ENCODE measurements around the gene IGFBP7. TPM values are rescaled to one million over a fixed set of nuclear protein-coding genes. Genes with fewer than 3 reads are reported as not detected.

IGFBP7 gene
- polyA plus RNA-seq, 1 donor: 90.4 TPM

GRCh38 chr4:57043347-57044251 is 66.6 kb downstream of the IGFBP7 start:
- no peaks in the 10 kb centered on the region for H3K9me3 ChIP-seq (ENCODE audit: control insufficient read depth, low read depth, low read length)
- WGBS (ENCODE audit: insufficient coverage, low lambda C conversion rate): no CpG with 5 or more reads among the region's 6 CpGs
- H3K4me1 ChIP-seq (ENCODE audit: control insufficient read depth, insufficient read depth, low read length): no peaks in the 10 kb centered on the region
- no peak overlapping the region for H3K4me3 ChIP-seq (ENCODE audit: low read length)
- peak overlapping the region; percentile 23 for H3K27ac ChIP-seq (ENCODE audit: low read length)
- H3K27me3 ChIP-seq (ENCODE audit: control insufficient read depth, insufficient read depth, low read length): peaks cover 4% of the 10 kb centered on the region
- peak in 1 of 2 donors; percentile 27 for DNase-seq
- no peaks in the 10 kb centered on the region for H3K36me3 ChIP-seq (ENCODE audit: control insufficient read depth, insufficient read depth, low read length)

- Histone ChIP-seq H3K36me3 (ENCODE audit: control insufficient read depth, insufficient read depth, low read length) (no peaks in the 10 kb centered on the region), H3K9me3 (ENCODE audit: control insufficient read depth, low read depth, low read length) (no peaks in the 10 kb centered on the region), H3K4me1 (ENCODE audit: control insufficient read depth, insufficient read depth, low read length) (no peaks in the 10 kb centered on the region), H3K27me3 (ENCODE audit: control insufficient read depth, insufficient read depth, low read length) (peaks cover 7% of the 10 kb centered on the region), H3K4me3 (ENCODE audit: low read length) (no peak overlapping the region), H3K27ac (ENCODE audit: low read length) (no peak overlapping the region)
- WGBS (ENCODE audit: insufficient coverage, low lambda C conversion rate): no CpG with 5 or more reads among the region's 5 CpGs
- DNase-seq: no peak
These were observed 67.4 kb downstream of the IGFBP7 start for GRCh38 chr4:57042711-57043169.

GRCh38 chr4:57041020-57041419 is 69.2 kb downstream of the IGFBP7 start:
- no peak for DNase-seq
- no peaks in the 10 kb centered on the region for H3K4me1 ChIP-seq (ENCODE audit: control insufficient read depth, insufficient read depth, low read length)
- WGBS (ENCODE audit: insufficient coverage, low lambda C conversion rate): 78% methylated on average over 1 of the region's 1 CpG
- H3K27me3 ChIP-seq (ENCODE audit: control insufficient read depth, insufficient read depth, low read length): peaks cover 9% of the 10 kb centered on the region
- no peak overlapping the region for H3K27ac ChIP-seq (ENCODE audit: low read length)
- H3K36me3 ChIP-seq (ENCODE audit: control insufficient read depth, insufficient read depth, low read length): no peaks in the 10 kb centered on the region
- H3K9me3 ChIP-seq (ENCODE audit: control insufficient read depth, low read depth, low read length): no peaks in the 10 kb centered on the region
- no peak overlapping the region for H3K4me3 ChIP-seq (ENCODE audit: low read length)

GRCh38 chr4:57040510-57040909 is 69.7 kb downstream of the IGFBP7 start:
- Histone ChIP-seq H3K36me3 (ENCODE audit: control insufficient read depth, insufficient read depth, low read length) (no peaks in the 10 kb centered on the region), H3K9me3 (ENCODE audit: control insufficient read depth, low read depth, low read length) (no peaks in the 10 kb centered on the region), H3K27ac (ENCODE audit: low read length) (no peak overlapping the region), H3K27me3 (ENCODE audit: control insufficient read depth, insufficient read depth, low read length) (peaks cover 9% of the 10 kb centered on the region), H3K4me3 (ENCODE audit: low read length) (no peak overlapping the region), H3K4me1 (ENCODE audit: control insufficient read depth, insufficient read depth, low read length) (no peaks in the 10 kb centered on the region)
- no peak for DNase-seq
- no CpG with 5 or more reads among the region's 6 CpGs for WGBS (ENCODE audit: insufficient coverage, low lambda C conversion rate)

- H3K4me3 ChIP-seq (ENCODE audit: low read length): no peak overlapping the region
- no peak for DNase-seq
- H3K27ac ChIP-seq (ENCODE audit: low read length): no peak overlapping the region
- no peaks in the 10 kb centered on the region for H3K9me3 ChIP-seq (ENCODE audit: control insufficient read depth, low read depth, low read length)
- H3K4me1 ChIP-seq (ENCODE audit: control insufficient read depth, insufficient read depth, low read length): no peaks in the 10 kb centered on the region
- no peaks in the 10 kb centered on the region for H3K36me3 ChIP-seq (ENCODE audit: control insufficient read depth, insufficient read depth, low read length)
- WGBS (ENCODE audit: insufficient coverage, low lambda C conversion rate): no CpG with 5 or more reads among the region's 2 CpGs
- peaks cover 9% of the 10 kb centered on the region for H3K27me3 ChIP-seq (ENCODE audit: control insufficient read depth, insufficient read depth, low read length)
These were observed 70.8 kb downstream of the IGFBP7 start for GRCh38 chr4:57039345-57039744.

- Histone ChIP-seq H3K36me3 (ENCODE audit: control insufficient read depth, insufficient read depth, low read length) (peaks cover 1% of the 10 kb centered on the region), H3K4me1 (ENCODE audit: control insufficient read depth, insufficient read depth, low read length) (no peaks in the 10 kb centered on the region), H3K27ac (ENCODE audit: low read length) (no peak overlapping the region), H3K4me3 (ENCODE audit: low read length) (no peak overlapping the region), H3K9me3 (ENCODE audit: control insufficient read depth, low read depth, low read length) (no peaks in the 10 kb centered on the region), H3K27me3 (ENCODE audit: control insufficient read depth, insufficient read depth, low read length) (peaks cover 9% of the 10 kb centered on the region)
- WGBS (ENCODE audit: insufficient coverage, low lambda C conversion rate): no CpG with 5 or more reads among the region's 15 CpGs
- DNase-seq: peak; percentile 21 to 43
These were observed 72.1 kb downstream of the IGFBP7 start for GRCh38 chr4:57037982-57038604.

GRCh38 chr4:57034520-57034919 is 75.7 kb downstream of the IGFBP7 start:
- Histone ChIP-seq H3K4me3 (ENCODE audit: low read length) (no peak overlapping the region), H3K4me1 (ENCODE audit: control insufficient read depth, insufficient read depth, low read length) (no peaks in the 10 kb centered on the region), H3K27ac (ENCODE audit: low read length) (no peak overlapping the region), H3K36me3 (ENCODE audit: control insufficient read depth, insufficient read depth, low read length) (peaks cover 30% of the 10 kb centered on the region), H3K9me3 (ENCODE audit: control insufficient read depth, low read depth, low read length) (peaks cover 3% of the 10 kb centered on the region), H3K27me3 (ENCODE audit: control insufficient read depth, insufficient read depth, low read length) (peaks cover 5% of the 10 kb centered on the region)
- DNase-seq: no peak
- WGBS (ENCODE audit: insufficient coverage, low lambda C conversion rate): no CpG with 5 or more reads among the region's 3 CpGs

- H3K4me1 ChIP-seq (ENCODE audit: control insufficient read depth, insufficient read depth, low read length): no peaks in the 10 kb centered on the region
- H3K9me3 ChIP-seq (ENCODE audit: control insufficient read depth, low read depth, low read length): no peaks in the 10 kb centered on the region
- no CpG with 5 or more reads among the region's 4 CpGs for WGBS (ENCODE audit: insufficient coverage, low lambda C conversion rate)
- H3K27ac ChIP-seq (ENCODE audit: low read length): no peak overlapping the region
- H3K27me3 ChIP-seq (ENCODE audit: control insufficient read depth, insufficient read depth, low read length): no peaks in the 10 kb centered on the region
- H3K4me3 ChIP-seq (ENCODE audit: low read length): no peak overlapping the region
- DNase-seq: no peak
- H3K36me3 ChIP-seq (ENCODE audit: control insufficient read depth, insufficient read depth, low read length): peaks cover 84% of the 10 kb centered on the region
These were observed 87.1 kb downstream of the IGFBP7 start for GRCh38 chr4:57023104-57023503.

- Histone ChIP-seq H3K27ac (ENCODE audit: low read length) (no peak overlapping the region), H3K27me3 (ENCODE audit: control insufficient read depth, insufficient read depth, low read length) (no peaks in the 10 kb centered on the region), H3K36me3 (ENCODE audit: control insufficient read depth, insufficient read depth, low read length) (peaks cover 82% of the 10 kb centered on the region), H3K4me3 (ENCODE audit: low read length) (no peak overlapping the region), H3K9me3 (ENCODE audit: control insufficient read depth, low read depth, low read length) (no peaks in the 10 kb centered on the region), H3K4me1 (ENCODE audit: control insufficient read depth, insufficient read depth, low read length) (no peaks in the 10 kb centered on the region)
- 100% methylated on average over 2 of the region's 5 CpGs for WGBS (ENCODE audit: insufficient coverage, low lambda C conversion rate)
- no peak for DNase-seq
These were observed 89.6 kb downstream of the IGFBP7 start for GRCh38 chr4:57020467-57021101.

GRCh38 chr4:57018980-57019379 is 91.2 kb downstream of the IGFBP7 start:
- Histone ChIP-seq H3K36me3 (ENCODE audit: control insufficient read depth, insufficient read depth, low read length) (peaks cover 81% of the 10 kb centered on the region), H3K27me3 (ENCODE audit: control insufficient read depth, insufficient read depth, low read length) (no peaks in the 10 kb centered on the region), H3K9me3 (ENCODE audit: control insufficient read depth, low read depth, low read length) (no peaks in the 10 kb centered on the region)

More at GRCh38 chr4:57018980-57019379, 91.2 kb downstream of the IGFBP7 start:
- no peaks in the 10 kb centered on the region for H3K4me1 ChIP-seq (ENCODE audit: control insufficient read depth, insufficient read depth, low read length)
- no peak overlapping the region for H3K4me3 ChIP-seq (ENCODE audit: low read length)
- no peak for DNase-seq
- H3K27ac ChIP-seq (ENCODE audit: low read length): no peak overlapping the region

All from large intestine (tissue), 3 donors.